HG03045 (cell line): ENCODE results near the gene CTDSPL.
"Not testable (repeated sequence)": the region's sequence is repeated elsewhere in the genome, so short reads cannot be mapped to it uniquely, and the experiment has no call there.

Source experiments
- ATAC-seq: cut with Tn5 transposase; IDR thresholded peaks from one replicate; pipeline ENCODE4 v1.9.1; 2021; ENCODE audit warnings: mild to moderate bottlenecking, moderate library complexity; ENCODE audit not compliant: unreplicated experiment

Gene CTDSPL

GRCh38 chr3:38030126-38031021, 168.7 kb downstream of the CTDSPL start:
- ATAC-seq = no peak

GRCh38 chr3:38031022-38031994, 169.6 kb downstream of the CTDSPL start:
- ATAC-seq = no peak

- ATAC-seq = no peak
Measured at GRCh38 chr3:38032328-38032865, 170.7 kb downstream of the CTDSPL start.

GRCh38 chr3:38033586-38033985, 171.9 kb downstream of the CTDSPL start:
- not testable (repeated sequence) for ATAC-seq
